Suprapubic skin (tissue), 4 donors: ENCODE measurements around the gene NLGN4Y. TPM values are rescaled to one million over a fixed set of nuclear protein-coding genes. Genes with fewer than 3 reads are reported as not detected.
"Not testable (repeated sequence)": the region's sequence is repeated elsewhere in the genome, so short reads cannot be mapped to it uniquely, and the experiment has no call there.

Experiments
- DNase-seq, 2 donors: peaks; one replicate each; pipeline ENCODE4 v3.0.0-alpha.2; 2019; ENCODE audit warnings: low spot score in 2 of 2
- H3K27ac ChIP-seq: fragments of 200-600 bp; sonication (generic); one replicate; pipeline ENCODE4 v1.5.1; 2019
- H3K27me3 ChIP-seq: fragments of 200-600 bp; sonication (generic); one replicate; pipeline ENCODE4 v1.5.1; 2019
- H3K36me3 ChIP-seq: fragments of 200-600 bp; sonication (generic); one replicate; pipeline ENCODE4 v1.5.1; 2019
- H3K4me1 ChIP-seq: fragments of 200-600 bp; sonication (generic); one replicate; pipeline ENCODE4 v1.5.1; 2019
- H3K4me3 ChIP-seq: fragments of 200-600 bp; sonication (generic); one replicate; pipeline ENCODE4 v1.5.1; 2019; ENCODE audit warnings: mild to moderate bottlenecking
- H3K9me3 ChIP-seq: fragments of 200-600 bp; sonication (generic); one replicate; pipeline ENCODE4 v1.5.1; 2019
- EP300 ChIP-seq: sonication (generic); formaldehyde crosslinking; IDR thresholded peaks from one replicate; pipeline ENCODE4 v1.6.1; 2017; ENCODE audit warnings: antibody characterized with exemption
- POLR2A ChIP-seq, 2 donors: fragments of 450-650 bp; IDR thresholded peaks; one replicate each; pipeline ENCODE4 v1.6.1; 2017; ENCODE audit warnings: antibody characterized with exemption in 2 of 2, mild to moderate bottlenecking in 2 of 2, moderate library complexity in 2 of 2
- POLR2AphosphoS5 ChIP-seq, 3 donors: sonication (generic); formaldehyde crosslinking; IDR thresholded peaks; one replicate each; pipeline ENCODE4 v1.6.1; 2017; ENCODE audit warnings: antibody characterized with exemption in 3 of 3
- WGBS: methylation state at CpG from one replicate; pipeline ENCODE4 v1.1.5; 2018; 5-methylcytosine and 5-hydroxymethylcytosine counted together
- total RNA-seq, 4 donors: library from RNA; depleted of rRNA; stranded (reverse); fragments of >200 nt; gene quantifications; one replicate each; pipeline ENCODE4 v1.1.0, GENCODE V29; 2016
- TF ChIP-seq, protein P1 (sequence below), 2 donors: fragments of 200-600 bp in 1 of 2; fragments of 450-650 bp in 1 of 2; sonication (generic) in 1 of 2; IDR thresholded peaks; one replicate each; pipeline ENCODE4 v1.5.1; 2016 to 2019; ENCODE audit warnings: antibody characterized with exemption in 2 of 2, mild to moderate bottlenecking in 1 of 2, moderate library complexity in 1 of 2

NLGN4Y gene
- total RNA-seq, 4 donors from 2014 or later: 10.7 to 11.1 TPM; not detected in 2

DNA sequence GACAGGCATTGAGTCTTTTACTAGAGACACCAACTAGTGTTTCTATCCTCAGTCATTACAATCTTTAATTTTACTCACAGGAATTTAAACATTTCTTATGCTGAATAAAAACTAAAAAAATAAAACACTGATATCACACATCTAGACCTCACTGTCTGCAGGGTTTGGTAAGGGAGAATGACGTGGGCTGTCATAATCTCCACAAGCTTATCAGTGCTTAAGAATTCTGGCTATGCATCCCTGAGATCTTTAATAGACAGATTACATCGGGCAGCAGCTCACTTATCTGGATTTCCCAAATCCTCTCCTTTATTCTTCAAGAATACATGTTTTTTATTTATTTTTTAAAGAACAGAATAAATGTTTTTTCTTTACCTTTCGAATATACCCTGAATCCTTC is 313.1 kb downstream of the NLGN4Y start:
- Histone ChIP-seq H3K4me3 (no peak overlapping the region), H3K4me1 (no peaks in the 10 kb centered on the region), H3K9me3 (no peaks in the 10 kb centered on the region), H3K36me3 (no peaks in the 10 kb centered on the region), H3K27ac (no peak overlapping the region), H3K27me3 (no peaks in the 10 kb centered on the region)
- TF ChIP-seq POLR2AphosphoS5 (IDR thresholded peaks at IDR 0.05) (no peak), EP300 (no peak), POLR2A (IDR thresholded peaks at IDR 0.05) (no peak)
- TF ChIP-seq, protein P1, sequence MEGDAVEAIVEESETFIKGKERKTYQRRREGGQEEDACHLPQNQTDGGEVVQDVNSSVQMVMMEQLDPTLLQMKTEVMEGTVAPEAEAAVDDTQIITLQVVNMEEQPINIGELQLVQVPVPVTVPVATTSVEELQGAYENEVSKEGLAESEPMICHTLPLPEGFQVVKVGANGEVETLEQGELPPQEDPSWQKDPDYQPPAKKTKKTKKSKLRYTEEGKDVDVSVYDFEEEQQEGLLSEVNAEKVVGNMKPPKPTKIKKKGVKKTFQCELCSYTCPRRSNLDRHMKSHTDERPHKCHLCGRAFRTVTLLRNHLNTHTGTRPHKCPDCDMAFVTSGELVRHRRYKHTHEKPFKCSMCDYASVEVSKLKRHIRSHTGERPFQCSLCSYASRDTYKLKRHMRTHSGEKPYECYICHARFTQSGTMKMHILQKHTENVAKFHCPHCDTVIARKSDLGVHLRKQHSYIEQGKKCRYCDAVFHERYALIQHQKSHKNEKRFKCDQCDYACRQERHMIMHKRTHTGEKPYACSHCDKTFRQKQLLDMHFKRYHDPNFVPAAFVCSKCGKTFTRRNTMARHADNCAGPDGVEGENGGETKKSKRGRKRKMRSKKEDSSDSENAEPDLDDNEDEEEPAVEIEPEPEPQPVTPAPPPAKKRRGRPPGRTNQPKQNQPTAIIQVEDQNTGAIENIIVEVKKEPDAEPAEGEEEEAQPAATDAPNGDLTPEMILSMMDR (IDR thresholded peaks at IDR 0.05): no peak
- no CpG with 5 or more reads among the region's 3 CpGs for WGBS
- DNase-seq: no peak

DNA sequence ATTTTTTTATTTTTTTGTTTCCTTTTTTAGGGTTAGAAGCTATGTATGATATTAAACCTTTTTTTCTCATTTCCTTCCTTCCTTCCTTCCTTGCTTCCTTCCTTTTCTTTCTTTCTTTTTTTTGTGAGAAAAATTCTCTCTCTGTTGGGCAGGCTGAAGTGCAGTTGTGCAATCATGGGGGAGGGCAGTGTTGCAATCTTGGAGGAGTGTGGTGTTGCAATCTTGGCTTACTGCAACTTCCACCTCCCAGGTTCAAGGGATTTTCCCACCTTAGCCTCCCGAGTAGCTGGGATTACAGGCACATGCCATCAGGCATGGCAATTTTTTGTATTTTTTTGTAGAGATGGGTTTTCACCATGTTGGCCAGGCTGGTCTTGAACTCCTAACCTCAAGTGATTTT is 326.4 kb downstream of the NLGN4Y start:
- no peaks in the 10 kb centered on the region for H3K27me3 ChIP-seq
- no peaks in the 10 kb centered on the region for H3K36me3 ChIP-seq
- DNase-seq: no peak
- no CpG with 5 or more reads among the region's 1 CpG for WGBS
- TF ChIP-seq EP300 (no peak), POLR2A (IDR thresholded peaks at IDR 0.05) (no peak), POLR2AphosphoS5 (IDR thresholded peaks at IDR 0.05) (no peak)
- TF ChIP-seq, protein P1 (IDR thresholded peaks at IDR 0.05): no peak
- no peaks in the 10 kb centered on the region for H3K9me3 ChIP-seq
- H3K4me3 ChIP-seq: no peak overlapping the region
- no peak overlapping the region for H3K27ac ChIP-seq
- H3K4me1 ChIP-seq: no peaks in the 10 kb centered on the region

DNA sequence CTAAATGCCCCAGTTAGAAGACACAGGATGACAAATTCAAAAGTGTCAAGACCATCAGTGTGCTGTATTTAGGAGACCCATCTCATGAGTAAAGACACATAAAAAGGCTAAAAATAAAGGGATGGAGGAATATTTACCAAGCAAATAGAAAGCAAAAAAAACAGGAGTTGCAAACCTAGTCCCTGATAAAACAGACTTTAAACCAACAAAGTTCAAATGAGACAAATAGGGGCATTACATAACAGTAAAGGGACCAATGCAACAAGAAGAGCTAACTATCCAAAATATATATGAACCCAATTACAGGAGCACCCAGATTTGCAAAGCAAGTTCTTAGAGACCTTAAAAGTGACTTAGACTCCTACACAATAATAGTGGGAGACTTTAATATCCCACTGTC is 336.1 kb downstream of the NLGN4Y start:
- TF ChIP-seq EP300 (no peak), POLR2AphosphoS5 (IDR thresholded peaks at IDR 0.05) (no peak), POLR2A (IDR thresholded peaks at IDR 0.05) (no peak)
- DNase-seq: no peak
- no peaks in the 10 kb centered on the region for H3K9me3 ChIP-seq
- no peaks in the 10 kb centered on the region for H3K36me3 ChIP-seq
- H3K27ac ChIP-seq: no peak overlapping the region
- no peak overlapping the region for H3K4me3 ChIP-seq
- H3K4me1 ChIP-seq: no peaks in the 10 kb centered on the region
- H3K27me3 ChIP-seq: no peaks in the 10 kb centered on the region

DNA sequence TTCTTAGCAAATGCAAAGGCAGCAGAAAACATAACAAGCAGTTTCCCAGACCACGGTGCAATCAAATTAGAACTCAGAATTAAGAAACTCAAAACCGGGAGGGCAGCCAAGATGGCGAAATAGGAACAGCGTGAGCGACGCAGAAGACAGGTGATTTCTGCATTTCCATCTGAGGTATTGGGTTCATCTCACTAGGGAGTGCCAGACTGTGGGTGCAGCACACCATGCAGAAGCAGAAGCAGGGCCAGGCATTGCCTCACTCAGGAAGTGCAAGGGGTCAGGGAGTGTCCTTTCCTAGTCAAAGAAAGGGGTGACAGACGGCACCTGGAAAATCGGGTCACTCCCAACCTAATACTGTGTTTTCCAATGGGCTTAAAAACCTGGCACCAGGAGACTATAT is 336.7 kb downstream of the NLGN4Y start:
- not testable (repeated sequence) for H3K36me3 ChIP-seq, H3K4me1 ChIP-seq, H3K27ac ChIP-seq, H3K27me3 ChIP-seq, H3K4me3 ChIP-seq, H3K9me3 ChIP-seq, DNase-seq
- WGBS: no CpG with 5 or more reads among the region's 8 CpGs

DNA sequence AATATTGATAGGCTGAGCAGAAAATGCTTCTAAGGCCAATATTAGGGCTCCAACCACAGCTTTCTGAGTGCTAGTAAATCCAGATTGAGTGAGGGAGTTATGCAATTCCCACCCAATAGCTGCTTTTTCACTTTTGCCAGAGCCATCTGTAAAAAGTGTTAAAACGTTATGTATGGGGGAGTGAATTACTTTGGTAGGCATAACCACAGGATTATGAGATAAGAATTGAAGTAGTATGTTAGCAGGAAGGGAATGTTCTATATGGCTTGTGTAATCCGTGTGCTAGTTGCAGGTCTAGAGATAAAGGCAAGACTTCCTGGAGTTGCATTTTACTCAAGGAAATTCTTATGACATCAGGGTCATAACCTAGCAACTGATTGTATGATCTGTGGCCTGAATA is 347.6 kb downstream of the NLGN4Y start:
- Histone ChIP-seq H3K36me3 (no peaks in the 10 kb centered on the region), H3K27me3 (no peaks in the 10 kb centered on the region), H3K4me3 (no peak overlapping the region), H3K4me1 (no peaks in the 10 kb centered on the region), H3K9me3 (no peaks in the 10 kb centered on the region), H3K27ac (no peak overlapping the region)
- TF ChIP-seq POLR2A (IDR thresholded peaks at IDR 0.05) (no peak), EP300 (no peak), POLR2AphosphoS5 (IDR thresholded peaks at IDR 0.05) (no peak)
- TF ChIP-seq, protein P1 (IDR thresholded peaks at IDR 0.05): no peak
- DNase-seq: no peak
- no CpG with 5 or more reads among the region's 2 CpGs for WGBS
